Mucosa of descending colon (tissue), 3 donors: ENCODE results near the gene TMPRSS4. TPM values are rescaled to one million over a fixed set of nuclear protein-coding genes. Genes with fewer than 3 reads are reported as not detected.

ENCODE experiments used
- ATAC-seq: fragments of 200-7000 bp; cut with Tn5 transposase; one replicate; pipeline ENCODE4 v1.9.1; 2020; ENCODE audit warnings: mild to moderate bottlenecking, moderate library complexity
- DNase-seq, 3 donors: peaks; one replicate each; pipeline ENCODE4 v3.0.0-alpha.2; 2020
- H3K36me3 ChIP-seq: fragments of 200-600 bp; one replicate; pipeline ENCODE4 v1.8.0; 2021; ENCODE audit warnings: low read depth, mild to moderate bottlenecking
- H3K4me1 ChIP-seq: fragments of 200-600 bp; one replicate; pipeline ENCODE4 v1.8.0; 2021; ENCODE audit warnings: low read depth, mild to moderate bottlenecking
- H3K4me3 ChIP-seq: fragments of 200-600 bp; one replicate; pipeline ENCODE4 v1.8.0; 2021; ENCODE audit warnings: mild to moderate bottlenecking
- H3K9me3 ChIP-seq: fragments of 200-600 bp; one replicate; pipeline ENCODE4 v1.8.0; 2021; ENCODE audit warnings: mild to moderate bottlenecking
- CTCF ChIP-seq: fragments of 200-600 bp; IDR thresholded peaks from one replicate; pipeline ENCODE4 v1.8.0; 2022; ENCODE audit warnings: antibody characterized with exemption, mild to moderate bottlenecking
- intact Hi-C, 2 donors: fragments of 100-400 bp; cut with DNase I in 1 of 2; cut with micrococcal nuclease in 1 of 2; formaldehyde crosslinking; loops; one replicate each; pipeline versions ENCODE4 v1.11.0 to v1.11.1; 2022; cut with DNase I, micrococcal nuclease
- total RNA-seq, 3 donors: library from RNA; stranded (reverse); fragmentation: NEBNext Ultra II Directional in 2 of 3; extraction: Animal tissue kit (Norgen Biotek cat#: 25700) in 2 of 3; gene quantifications; one replicate each; pipeline versions ENCODE4 v1.2.1 to v1.2.4, GENCODE V29; 2021 to 2023
- donor health status: DM: no; HTN: no; CAD: no; lungs with moderate emphysema.
- donor health status: DM: no; HTN: no; CAD: no.
- donor health status: DM: no; HTN: yes; CAD: no.

The TMPRSS4 gene
- total RNA-seq, 3 donors from 2014 or later = 159 to 648 (median 243) TPM

GRCh38 chr11:118144301-118145268 is 67.7 kb downstream of the TMPRSS4 start:
- intact Hi-C loops = no loop called here
- DNase-seq (no peak), ATAC-seq (no peak)
- H3K9me3 ChIP-seq = no peaks in the 10 kb centered on the region
- no peak overlapping the region for H3K4me3 ChIP-seq
- peaks cover 4% of the 10 kb centered on the region for H3K4me1 ChIP-seq
- TF ChIP-seq CTCF = no peak
- H3K36me3 ChIP-seq = no peaks in the 10 kb centered on the region

- Histone ChIP-seq H3K4me3 (no peak overlapping the region), H3K9me3 (no peaks in the 10 kb centered on the region), H3K4me1 (peaks cover 4% of the 10 kb centered on the region), H3K36me3 (no peaks in the 10 kb centered on the region)
- TF ChIP-seq CTCF = peak; percentile 74
- ATAC-seq (peak; percentile 99), DNase-seq (peak; percentile 94 to 96 (median 96))
- intact Hi-C loops = no loop called here
Observed at GRCh38 chr11:118145285-118146227, 68.7 kb downstream of the TMPRSS4 start.

GRCh38 chr11:118146554-118146953 is 69.7 kb downstream of the TMPRSS4 start:
- TF ChIP-seq CTCF = no peak
- no peak for ATAC-seq
- intact Hi-C loops = no loop called here

GRCh38 chr11:118147502-118147901 is 70.6 kb downstream of the TMPRSS4 start:
- Histone ChIP-seq H3K9me3 (no peaks in the 10 kb centered on the region), H3K4me3 (no peak overlapping the region), H3K4me1 (peaks cover 9% of the 10 kb centered on the region), H3K36me3 (no peaks in the 10 kb centered on the region)
- no peak for TF ChIP-seq CTCF
- ATAC-seq (no peak), DNase-seq (no peak)
- intact Hi-C loops = no loop called here

More at GRCh38 chr11:118146554-118146953, 69.7 kb downstream of the TMPRSS4 start:
- H3K4me1 ChIP-seq = peaks cover 4% of the 10 kb centered on the region
- no peaks in the 10 kb centered on the region for H3K36me3 ChIP-seq
- no peaks in the 10 kb centered on the region for H3K9me3 ChIP-seq
- no peak overlapping the region for H3K4me3 ChIP-seq
- no peak for DNase-seq

- H3K4me3 ChIP-seq = no peak overlapping the region
- no peak for ATAC-seq
- intact Hi-C loops = no loop called here
Observed at GRCh38 chr11:118148240-118148639, 71.4 kb downstream of the TMPRSS4 start.

More at GRCh38 chr11:118148240-118148639, 71.4 kb downstream of the TMPRSS4 start:
- Histone ChIP-seq H3K4me1 (peaks cover 16% of the 10 kb centered on the region), H3K36me3 (no peaks in the 10 kb centered on the region), H3K9me3 (no peaks in the 10 kb centered on the region)
- TF ChIP-seq CTCF = no peak
- DNase-seq = no peak
